HG03108 (cell line): ENCODE measurements around the gene CCDC74B.
"Not testable (repeated sequence)": the region's sequence is repeated elsewhere in the genome, so short reads cannot be mapped to it uniquely, and the experiment has no call there.

ENCODE experiments used
- ATAC-seq: cut with Tn5 transposase; IDR thresholded peaks from one replicate; pipeline ENCODE4 v1.9.1; 2021; ENCODE audit warnings: moderate library complexity; ENCODE audit not compliant: unreplicated experiment

Gene CCDC74B

DNA sequence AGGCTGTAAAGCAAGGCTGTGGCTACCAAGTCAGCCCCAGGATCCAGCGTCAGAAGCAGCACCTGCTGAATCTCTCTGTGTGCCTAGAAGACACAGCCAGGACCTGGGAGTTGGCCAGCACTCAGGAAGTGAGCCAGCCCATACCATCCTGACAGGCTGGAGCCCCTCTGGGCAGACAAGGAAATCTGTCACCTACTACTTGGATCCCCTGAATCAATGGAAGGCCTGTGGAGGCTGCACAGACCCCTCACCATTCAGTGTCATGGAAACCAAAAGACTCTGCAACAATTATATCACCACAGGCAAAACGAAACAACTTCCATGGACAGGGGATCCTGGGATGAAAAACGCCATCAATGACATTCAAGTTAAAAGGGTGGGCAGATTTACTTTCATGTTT, 21.7 kb upstream of the CCDC74B start:
- not testable (repeated sequence) for ATAC-seq

DNA sequence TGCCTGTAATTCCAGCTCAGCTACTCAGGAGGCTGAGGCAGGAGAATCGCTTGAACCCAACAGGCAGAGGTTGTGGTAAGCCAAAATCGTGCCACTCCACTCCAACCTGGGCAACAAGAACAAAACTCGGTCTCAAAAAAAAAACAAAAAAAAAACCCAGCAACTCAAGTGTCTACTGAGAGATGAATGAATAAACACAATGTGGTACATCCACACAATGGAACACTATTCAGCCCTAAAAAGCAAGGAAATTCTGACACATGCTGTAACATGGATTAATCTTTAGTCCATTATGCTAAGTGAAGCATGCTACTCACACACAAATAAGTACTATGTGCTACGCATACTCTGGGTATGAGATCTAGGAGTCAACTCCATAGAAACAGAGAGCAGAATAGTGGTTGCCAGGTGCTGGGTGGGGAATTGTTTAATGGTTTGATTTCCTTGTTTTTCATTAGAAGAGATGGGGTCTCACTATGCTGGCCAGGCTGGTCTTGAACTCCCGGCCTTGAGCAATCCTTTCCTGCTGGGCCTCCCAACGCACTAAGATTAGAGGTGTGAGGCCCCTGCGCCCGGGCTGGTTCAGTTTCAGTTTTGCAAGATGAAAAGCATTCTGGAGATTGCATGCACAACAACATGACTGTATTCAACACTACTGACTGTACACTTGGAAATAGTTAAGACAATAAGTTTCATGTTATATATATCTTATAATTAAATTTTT, 20.5 kb upstream of the CCDC74B start:
- ATAC-seq = no peak

DNA sequence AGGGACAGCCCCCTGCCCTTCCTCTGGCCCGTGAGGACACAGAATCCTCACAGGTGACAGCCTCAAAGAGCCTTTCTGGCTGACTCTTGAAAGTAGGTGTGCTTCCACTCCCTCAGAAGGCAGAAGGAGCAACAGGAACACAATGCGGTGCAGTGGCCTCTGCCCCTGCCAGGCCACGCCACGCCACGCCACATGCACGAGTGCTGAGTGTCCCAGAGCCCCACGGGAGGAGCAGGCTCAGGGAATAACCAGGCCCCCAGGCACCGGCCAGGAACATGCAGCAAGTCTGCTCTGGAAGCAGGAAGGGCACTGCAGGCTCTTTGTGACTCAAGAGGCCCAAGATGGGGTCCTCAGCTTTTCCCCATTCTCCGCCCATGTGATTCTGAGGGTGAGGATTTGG, 18.1 kb upstream of the CCDC74B start:
- ATAC-seq = no peak

DNA sequence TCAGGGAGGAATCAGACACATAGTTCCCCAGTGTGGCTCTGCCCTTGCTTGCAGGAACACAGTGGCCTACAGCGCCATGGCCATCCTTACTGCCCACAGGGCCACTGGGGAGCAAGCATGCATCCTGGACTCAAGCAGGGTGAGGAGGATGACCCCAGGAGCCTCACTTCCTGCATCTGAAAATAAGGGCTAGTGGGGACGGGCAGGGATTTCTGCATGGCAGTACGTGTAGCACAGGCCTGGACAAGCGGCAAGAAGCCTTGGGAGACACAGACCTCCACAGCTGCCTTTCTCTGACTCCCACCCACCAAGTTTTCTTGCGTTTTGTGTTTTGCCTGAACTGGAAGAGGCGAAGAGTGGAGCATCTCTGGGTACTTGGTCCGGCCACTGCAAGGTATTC, 17.6 kb upstream of the CCDC74B start:
- not testable (repeated sequence) for ATAC-seq

DNA sequence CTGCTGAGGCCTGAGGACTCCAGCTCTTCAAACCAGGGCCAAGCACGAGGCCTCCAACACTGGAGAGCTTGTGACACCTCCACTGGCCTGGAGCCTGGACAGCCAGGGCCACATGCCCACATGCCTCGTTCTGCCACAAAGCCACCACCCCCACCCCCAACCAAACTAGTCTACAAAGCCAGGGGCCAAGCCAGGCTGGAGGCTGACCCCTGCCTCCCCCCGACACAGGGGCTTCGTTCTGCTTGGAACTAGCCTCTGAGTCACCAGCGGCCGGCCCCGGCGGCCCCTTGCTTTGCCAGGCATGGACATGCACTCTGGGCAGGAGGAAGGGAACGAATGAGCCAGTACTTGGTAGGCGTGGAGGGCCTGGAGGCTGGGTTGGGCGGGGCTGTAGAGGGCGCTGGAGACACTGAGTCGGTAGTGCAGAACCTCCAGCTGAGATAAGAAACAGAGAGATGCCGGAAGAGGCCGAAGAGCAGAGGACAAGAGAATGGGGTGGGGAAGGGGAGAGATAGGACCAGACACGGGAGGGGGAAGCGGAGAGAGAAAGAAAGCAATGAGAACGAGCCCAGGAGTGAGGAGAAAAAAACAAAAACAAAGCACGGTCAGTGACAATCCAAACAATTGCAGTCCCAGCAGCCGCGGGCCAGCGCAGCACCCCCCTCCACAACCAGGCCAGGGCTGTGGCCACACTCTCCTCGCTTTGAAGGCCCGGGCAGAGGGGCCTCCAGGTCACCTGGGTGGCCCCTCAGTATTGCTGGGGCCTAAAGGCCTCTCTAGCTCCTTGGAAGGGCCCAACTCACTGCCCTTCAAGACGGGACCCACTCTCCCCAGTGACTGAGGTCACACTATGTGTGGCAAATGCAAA, 16.2 kb upstream of the CCDC74B start:
- ATAC-seq = not testable (repeated sequence)

DNA sequence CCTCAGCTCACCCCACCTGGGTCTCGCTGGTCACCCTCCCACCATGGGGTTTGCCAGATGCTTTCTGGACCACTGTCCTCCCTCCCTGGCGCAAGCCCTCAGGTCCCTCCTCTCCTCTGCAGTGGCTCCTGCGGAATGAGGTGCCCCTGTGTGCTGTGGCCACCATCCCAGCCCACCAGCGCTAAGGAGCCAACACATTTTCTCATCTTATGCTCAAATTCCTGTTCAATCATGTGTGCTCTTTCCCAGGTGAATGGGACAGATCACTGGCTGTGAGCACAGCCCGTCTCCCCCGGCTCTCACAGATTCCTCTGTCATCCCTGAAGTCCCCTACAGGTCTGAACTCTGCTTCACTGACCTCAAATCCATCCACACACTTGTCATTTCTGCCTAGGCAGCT, 15.2 kb upstream of the CCDC74B start:
- no peak for ATAC-seq

DNA sequence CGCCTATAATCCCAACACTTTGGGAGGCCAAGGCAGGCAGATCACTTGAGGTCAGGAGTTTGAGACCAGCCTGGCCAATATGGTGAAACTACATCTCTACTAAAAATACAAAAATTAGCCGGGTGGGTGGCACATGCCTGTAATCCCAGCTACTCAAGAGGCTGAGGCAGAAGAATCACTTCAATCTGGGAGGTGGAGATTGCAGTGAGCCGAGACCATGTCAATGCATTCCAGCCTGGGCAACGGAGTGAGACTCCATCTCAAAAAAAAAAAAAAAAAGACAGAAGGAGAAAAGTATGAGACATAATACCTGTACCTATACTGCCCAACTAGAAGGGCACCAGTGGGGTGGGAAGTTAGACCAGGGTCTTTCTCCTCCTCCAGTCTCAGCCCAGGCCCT, 14.5 kb upstream of the CCDC74B start:
- ATAC-seq = not testable (repeated sequence)

DNA sequence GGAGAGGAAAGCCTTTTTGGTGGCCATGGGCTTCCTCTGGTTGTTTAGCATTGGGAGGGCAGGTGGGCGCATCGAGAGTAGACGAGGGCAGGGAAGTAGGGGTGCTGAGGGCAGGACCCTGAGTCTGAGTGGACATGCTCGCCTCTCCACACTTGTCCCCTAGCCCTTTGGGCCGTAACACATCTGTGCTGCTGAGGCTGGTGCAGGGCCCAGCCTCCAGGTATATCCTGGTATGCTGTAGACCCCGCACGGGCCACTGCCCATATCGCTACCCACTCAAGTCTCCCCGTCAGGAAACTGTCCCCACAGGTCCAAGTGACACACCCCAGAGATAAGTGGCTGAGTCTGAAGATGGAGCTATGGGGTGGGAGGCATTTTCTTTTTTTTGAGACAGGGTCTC, 13.7 kb upstream of the CCDC74B start:
- ATAC-seq = no peak

DNA sequence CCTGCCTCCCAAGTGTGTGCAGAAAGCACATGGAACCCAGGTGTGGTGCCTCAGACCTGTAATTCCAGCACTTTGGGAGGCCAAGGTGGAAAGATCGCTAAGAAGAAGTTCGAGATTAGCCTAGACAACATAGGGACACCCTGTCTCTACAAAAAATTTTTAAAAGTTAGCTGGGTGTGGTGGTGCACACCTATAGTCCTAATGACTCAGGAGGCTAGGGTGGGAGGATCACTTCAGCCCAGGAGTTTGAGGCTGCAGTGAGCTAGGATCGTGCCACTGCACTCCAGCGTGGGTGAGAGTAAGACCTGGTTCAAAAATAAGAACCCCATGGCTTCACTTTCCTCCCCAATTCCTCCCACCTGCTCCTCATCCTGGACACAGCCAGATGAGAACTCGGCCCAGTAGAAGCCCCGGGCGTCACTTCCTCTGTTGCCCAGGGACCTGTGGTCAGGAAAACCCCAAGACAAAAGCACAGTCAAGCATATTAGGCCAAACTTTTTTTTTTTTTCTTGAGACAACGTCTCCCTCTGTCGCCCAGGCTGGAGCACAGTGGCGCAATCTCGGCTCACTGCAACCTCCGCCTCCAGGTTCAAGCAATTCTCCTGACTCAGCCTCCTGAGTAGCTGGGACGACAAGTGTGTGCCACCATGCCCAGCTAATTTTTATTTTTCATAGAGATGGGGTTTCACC, 13.1 kb upstream of the CCDC74B start:
- ATAC-seq = peak; percentile 86

DNA sequence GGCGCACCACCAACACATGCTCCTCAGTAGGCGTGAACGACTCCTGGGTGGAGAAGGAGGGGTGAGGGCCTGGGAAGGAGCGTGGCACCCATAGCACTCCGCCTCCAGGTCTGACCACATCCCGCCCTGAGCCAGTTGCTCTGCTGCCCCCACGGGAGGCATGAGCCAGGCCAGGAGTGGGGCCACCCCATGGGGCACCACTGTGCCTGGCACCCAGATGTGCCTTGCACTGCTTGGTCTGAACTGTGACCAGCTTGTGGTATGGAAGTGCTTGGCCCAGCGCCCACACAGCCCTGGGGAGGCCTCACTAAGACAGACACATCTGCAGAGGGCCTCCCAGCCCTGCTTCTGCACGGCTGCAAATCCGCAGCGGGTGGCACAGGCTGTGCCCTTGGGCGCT, 12.4 kb upstream of the CCDC74B start:
- peak; percentile 37 for ATAC-seq

DNA sequence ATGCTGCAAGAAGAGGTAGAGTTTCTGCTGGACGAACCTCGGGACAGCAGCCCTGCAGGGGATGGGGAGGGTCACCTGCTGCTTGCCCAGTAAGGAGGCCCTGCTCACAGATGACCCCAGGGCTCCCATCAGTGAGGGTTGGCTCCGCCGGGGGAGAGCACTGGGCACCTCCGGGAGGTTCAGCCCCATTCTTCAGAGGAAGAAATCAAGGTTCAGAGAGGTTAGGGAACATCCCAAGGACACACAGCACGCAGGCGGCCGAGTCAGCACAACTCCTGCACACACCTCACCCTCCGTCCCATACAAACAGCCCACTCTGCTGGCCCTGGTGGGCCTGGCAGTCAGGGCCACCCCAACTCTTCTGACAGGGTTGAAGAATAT, 11.7 kb upstream of the CCDC74B start:
- ATAC-seq = no peak

DNA sequence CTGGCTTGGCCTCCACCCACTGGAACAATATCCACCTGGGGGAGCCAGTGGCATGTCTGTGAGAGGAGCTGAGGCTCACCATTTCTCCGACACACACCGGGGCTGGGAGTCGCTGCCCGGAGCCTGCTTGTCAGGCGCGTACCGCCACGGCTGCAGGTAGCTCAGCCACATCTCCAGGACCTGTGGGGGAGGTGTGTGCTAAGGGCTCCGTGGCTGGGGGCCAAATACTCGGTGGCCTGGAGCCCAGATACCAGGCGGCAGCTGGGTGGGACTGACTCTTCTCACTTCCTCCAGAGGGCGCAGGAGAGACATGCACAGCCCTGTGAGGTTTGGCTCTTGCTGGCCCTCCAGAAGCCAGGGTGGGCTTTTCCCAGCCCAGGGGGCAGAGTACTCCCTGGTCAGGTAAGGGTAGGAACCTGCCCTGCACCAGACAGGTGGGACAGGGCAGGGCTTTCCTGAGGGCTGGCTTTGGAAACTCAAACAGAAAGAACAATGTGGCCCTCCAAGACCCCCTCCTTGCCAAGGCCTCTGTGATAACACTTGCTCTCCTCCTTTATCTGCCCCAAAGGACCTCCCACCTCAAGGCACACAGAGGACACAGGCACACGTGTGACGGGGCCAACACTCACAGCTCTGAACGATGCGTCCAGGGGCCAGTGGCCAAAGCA, 11.2 kb upstream of the CCDC74B start:
- not testable (repeated sequence) for ATAC-seq

DNA sequence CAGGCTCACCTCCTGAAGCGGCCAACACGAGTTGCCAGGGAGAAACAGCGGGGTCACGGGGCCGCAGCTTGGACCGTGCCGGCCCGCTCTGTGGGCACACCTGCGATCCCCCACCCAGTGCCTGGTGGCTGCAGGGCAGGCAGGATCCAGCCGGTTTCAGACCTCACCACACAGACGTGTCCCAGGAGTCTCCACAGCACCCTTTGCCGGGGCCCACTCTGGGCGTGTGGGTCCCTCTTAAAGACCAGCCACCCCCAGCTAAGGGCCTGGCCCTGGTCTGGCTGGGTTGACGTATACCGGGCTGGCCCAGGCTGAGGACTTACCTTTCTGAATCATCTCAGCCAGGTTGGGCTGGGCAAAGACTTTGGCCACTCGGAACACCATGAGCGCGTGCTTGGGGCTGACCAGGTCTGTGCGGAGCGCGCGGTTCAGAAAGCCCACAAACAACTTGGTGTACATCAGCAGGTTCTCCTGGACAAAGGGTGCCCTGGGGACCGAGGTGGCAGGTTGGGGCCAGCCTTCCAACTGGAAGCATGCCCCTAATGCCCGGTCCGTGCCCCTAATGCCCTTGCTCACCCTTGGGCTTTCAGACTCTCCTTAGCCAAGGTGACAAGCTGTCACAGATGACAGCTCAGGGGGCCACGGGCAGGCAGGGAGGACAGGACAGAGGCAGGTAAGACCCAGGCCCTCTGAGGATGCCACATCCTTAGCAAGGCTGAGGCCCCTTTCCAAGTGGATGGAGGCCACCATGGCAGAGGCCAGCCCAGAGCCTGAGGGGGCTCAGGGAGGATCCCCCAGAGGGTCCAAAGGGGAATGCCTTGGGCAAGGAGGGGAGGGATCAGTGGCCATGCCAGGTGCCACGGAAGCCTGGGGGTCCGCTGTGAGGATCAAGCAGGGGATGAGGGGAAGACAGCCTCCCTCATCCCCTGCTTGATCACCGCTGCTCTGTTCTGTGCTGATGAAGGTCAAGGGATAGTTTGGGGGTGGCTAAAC, 10.2 kb upstream of the CCDC74B start:
- no peak for ATAC-seq

DNA sequence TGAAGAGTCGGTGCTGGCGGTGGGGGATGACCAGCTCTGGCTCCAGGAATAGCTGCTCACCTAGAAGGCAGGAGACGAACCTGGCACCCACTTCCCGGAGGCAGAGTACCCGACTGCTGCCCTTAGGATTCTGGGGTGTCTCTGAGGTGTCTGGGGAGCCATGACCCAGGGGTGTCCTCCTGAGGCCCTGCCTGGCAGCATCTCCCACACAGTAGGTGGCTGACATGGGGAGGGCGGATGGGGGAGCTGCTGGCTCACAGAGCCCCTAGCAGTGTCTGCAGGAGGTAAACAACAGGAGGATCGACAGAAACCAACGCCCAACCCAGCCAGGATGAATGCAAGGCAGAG, 9.5 kb upstream of the CCDC74B start:
- ATAC-seq = not testable (repeated sequence)

DNA sequence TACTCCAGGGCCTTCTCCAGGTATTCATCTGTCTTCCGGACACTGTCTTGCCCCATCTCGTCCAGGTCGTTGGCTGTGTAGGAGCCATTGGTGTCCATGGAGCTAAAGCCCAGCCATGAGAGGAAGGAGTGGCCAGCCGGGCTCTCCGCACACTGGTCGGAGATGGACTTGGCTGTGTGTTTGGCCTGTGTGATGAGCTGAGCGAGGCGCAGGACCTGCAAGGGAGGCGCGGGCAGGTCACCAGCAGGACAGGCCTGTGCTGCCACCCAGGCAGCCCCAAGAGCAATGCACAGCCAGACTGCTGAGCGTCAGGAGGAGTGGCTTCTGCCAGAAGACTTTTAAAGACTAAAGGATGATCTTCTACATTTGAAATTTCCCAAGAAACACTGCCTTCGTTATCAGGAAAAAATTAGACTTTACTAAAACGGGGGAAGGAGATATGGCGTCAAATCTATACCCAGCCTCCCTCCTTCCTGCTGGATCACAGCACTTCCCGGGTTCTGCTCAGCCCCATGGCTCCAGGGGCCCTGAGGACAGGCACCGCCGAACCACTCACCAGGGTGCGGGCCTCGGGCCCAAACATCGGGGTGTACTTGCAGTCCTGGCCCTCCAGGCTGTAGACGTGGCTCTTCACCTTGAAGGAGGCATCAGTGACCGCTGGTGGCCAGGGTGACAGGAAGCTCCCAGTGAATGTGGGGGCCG, 9.0 kb upstream of the CCDC74B start:
- ATAC-seq = not testable (repeated sequence)

DNA sequence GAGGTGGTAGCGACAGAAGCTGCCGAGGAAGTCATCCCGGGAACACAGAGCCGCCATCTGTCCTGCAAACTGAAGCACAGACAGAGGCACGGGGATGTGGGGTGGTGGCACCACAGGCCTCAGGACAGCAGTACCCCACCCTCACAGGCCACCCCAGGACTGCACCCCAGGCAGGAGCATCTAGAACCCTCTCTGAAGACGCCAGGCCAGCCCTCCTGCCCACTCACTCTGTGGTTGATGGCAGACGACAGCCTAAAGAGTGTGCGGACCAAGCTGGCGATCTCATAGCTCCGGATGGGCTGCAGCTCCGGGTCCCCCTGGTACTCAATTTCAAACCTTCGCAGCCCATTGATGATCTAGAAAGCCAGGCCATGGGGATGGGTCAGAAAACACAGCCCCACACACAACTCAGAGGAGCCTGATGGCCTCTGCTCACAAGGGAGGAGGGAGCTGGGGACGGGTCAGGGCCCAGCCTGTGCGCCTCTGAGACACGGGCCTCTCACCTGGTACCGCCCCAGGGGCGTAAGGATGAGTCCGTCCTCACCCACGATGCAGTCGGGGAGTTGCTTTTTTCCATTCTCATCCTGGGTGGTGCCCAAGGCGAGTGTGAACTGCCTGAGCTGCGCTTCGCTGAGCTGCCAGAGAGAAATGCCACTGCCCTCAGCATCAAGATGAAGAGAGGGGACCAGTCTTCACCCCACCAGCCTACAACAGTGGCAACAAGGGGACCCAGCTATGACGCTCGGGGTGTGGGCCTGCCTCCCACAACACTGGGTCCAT, 8.1 kb upstream of the CCDC74B start:
- ATAC-seq = no peak

DNA sequence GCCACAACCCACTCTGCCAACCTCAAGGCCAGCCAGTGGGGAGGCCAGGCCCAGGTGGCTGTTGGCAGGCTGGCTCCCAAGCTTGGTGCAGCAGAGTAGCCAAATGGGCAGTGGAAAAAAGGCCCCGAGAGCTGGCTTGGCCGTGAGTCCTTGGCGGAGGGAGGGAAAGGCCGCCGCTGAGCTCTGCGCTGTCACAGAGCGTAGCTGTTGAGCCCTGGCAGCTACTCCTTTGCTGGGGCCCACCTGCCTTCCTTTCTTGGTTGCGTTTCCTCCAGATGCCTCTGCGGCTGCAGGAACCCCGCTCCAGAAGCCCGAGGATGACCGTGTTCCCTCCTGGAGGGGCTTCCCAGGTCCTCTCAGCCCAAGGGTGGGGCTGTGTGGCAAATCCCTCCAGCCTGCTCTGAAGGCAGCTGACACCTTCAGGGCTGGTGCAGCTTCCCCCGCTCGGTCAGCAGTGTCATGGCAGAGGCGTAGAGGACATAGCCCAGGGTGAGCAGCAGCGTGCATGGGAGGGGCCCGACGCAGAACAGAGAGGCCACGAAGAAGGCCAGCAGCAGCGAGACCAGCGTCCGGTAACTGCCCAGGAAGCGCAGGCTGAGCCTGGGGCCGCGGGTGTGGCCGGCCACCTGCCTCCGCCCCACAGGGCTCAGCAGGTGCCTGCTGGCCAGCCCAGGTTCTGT, 7.4 kb upstream of the CCDC74B start:
- not testable (repeated sequence) for ATAC-seq

DNA sequence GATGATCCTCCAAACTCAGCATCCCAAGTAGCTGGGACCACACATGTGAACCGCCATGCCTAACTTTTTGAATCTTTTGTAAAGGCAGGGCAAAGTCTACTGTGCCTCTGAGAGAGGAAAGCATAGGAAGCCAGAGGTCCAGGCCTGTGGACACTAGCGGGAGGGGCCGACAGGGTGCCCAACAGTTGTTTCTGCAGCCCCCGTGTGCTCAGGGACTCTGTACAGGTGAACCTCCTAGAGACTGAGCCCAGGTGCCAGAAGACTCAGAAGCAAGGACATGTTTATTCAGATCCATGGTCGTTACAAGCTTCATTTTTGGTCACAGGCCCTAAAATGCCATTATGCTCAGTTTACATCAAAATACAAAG, 6.2 kb upstream of the CCDC74B start:
- not testable (repeated sequence) for ATAC-seq
